Stimulated activated effector memory CD8-positive, alpha-beta T cell treated with anti-CD3 and anti-CD28 coated beads, Interleukin-12 subunit alpha, Interleukin-12 subunit beta, amount 100 ng/mL, for 72 hours (primary cell): Measurements from ENCODE around the gene KRTAP4-2.
"Not testable (repeated sequence)": the region's sequence is repeated elsewhere in the genome, so short reads cannot be mapped to it uniquely, and the experiment has no call there.

ENCODE experiments used
- ATAC-seq: fragments of 150-1000 bp; cut with Tn5 transposase; 2 replicates; pipeline ENCODE4 v1.10.0; 2021
- DNase-seq, 2 donors: peaks; one replicate each; pipeline ENCODE4 v3.0.0; 2021 to 2022; ENCODE audit warnings: low spot score in 2 of 2
- H3K27ac Mint-ChIP-seq: one replicate; pipeline ENCODE4 v1.8.0; 2022; ENCODE audit warnings: mild to moderate bottlenecking, mixed read lengths
- H3K36me3 Mint-ChIP-seq: one replicate; pipeline ENCODE4 v1.8.0; 2022; ENCODE audit warnings: mild to moderate bottlenecking, mixed read lengths
- H3K4me1 Mint-ChIP-seq: one replicate; pipeline ENCODE4 v1.8.0; 2022; ENCODE audit warnings: mixed read lengths
- H3K4me3 Mint-ChIP-seq: one replicate; pipeline ENCODE4 v1.8.0; 2022; ENCODE audit warnings: mild to moderate bottlenecking, mixed read lengths
- H3K9me3 Mint-ChIP-seq: one replicate; pipeline ENCODE4 v1.8.0; 2022; ENCODE audit warnings: mixed read lengths

KRTAP4-2 gene

GRCh38 chr17:41145261-41145660 lies 32.8 kb downstream of the KRTAP4-2 start:
- Mint-ChIP-seq H3K4me3 (no peak overlapping the region), H3K27ac (no peak overlapping the region), H3K4me1 (no peaks in the 10 kb centered on the region)

GRCh38 chr17:41144846-41145245 lies 33.2 kb downstream of the KRTAP4-2 start:
- Mint-ChIP-seq H3K9me3 (peaks cover 8% of the 10 kb centered on the region), H3K4me3 (no peak overlapping the region), H3K4me1 (no peaks in the 10 kb centered on the region), H3K36me3 (no peaks in the 10 kb centered on the region), H3K27ac (no peak overlapping the region)
- no peak for DNase-seq
- no peak for ATAC-seq

More at GRCh38 chr17:41145261-41145660, 32.8 kb downstream of the KRTAP4-2 start:
- ATAC-seq: no peak
- no peaks in the 10 kb centered on the region for H3K36me3 Mint-ChIP-seq
- peaks cover 8% of the 10 kb centered on the region for H3K9me3 Mint-ChIP-seq
- no peak for DNase-seq

DNA sequence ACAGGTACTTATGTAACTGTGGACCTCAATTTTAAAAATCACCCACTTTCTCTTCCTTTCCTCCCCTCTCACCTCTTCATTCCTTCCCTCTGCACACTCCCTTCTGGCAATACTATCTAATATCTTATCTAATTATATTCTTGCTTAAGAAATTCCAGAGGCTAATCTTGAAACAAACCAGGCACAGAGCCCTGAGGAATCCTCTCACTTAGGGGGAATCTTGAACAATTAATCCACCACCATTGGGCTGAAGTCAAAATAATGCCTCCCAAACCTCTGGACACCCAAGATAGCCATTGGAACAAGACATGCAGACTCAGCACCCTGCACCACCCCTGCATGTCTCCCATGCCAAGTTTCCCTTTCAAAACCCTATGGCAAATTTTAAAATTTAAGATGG lies 36.7 kb downstream of the KRTAP4-2 start:
- H3K4me3 Mint-ChIP-seq: no peak overlapping the region
- no peak overlapping the region for H3K27ac Mint-ChIP-seq
- peaks cover 11% of the 10 kb centered on the region for H3K9me3 Mint-ChIP-seq
- H3K4me1 Mint-ChIP-seq: no peaks in the 10 kb centered on the region
- no peaks in the 10 kb centered on the region for H3K36me3 Mint-ChIP-seq
- DNase-seq (no peak), ATAC-seq (no peak)

DNA sequence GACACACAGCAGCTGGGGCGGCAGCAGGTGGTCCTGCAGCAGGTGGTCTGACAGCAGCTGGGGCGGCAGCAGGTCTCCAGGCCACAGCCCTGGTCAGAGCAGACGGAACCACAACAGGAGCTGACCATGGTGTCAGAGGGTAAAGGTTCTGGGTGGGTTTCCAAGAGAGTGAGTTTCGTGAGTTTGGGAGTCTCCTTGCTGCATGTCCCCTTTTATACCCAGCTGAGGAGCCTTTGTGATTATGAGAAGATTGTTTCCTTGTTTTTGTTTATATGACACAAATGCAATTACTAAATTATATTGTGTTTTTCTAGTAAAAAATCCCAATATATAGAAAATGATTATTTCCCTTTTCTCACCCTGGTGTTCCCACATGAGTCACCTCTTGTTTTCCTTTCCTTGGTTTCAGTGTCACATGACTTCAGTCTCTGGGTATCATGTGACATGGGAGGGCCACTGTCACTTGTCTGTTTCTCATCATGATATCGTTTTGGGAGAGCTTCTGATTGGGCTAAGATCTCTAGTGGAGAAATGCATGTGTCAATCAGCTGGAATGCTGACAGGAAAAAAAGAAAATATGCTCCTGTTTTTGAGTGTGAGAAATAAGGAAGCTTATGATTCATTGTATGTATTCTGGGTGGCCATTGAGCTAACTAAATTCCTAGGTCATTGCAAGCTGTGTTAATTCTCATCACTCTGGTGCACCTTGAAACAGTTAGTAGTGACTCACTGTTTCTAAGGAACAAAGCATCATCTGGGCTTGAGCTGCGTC lies 37.5 kb downstream of the KRTAP4-2 start, which contains the start of gene KRTAP4-6:
Gene KRTAP4-6, minus strand, starts transcription at position 185 of the 772 bp plus-strand sequence. Its CDS starts 57 bp downstream, at position 128.
- H3K4me1 Mint-ChIP-seq: no peaks in the 10 kb centered on the region
- no peak for ATAC-seq
- no peak for DNase-seq
- H3K4me3 Mint-ChIP-seq: no peak within 1 kb of the TSS
- no peak within 1 kb of the TSS for H3K27ac Mint-ChIP-seq
- H3K36me3 Mint-ChIP-seq: no peaks in the 10 kb centered on the region
- H3K9me3 Mint-ChIP-seq: peaks cover 11% of the 10 kb centered on the region

DNA sequence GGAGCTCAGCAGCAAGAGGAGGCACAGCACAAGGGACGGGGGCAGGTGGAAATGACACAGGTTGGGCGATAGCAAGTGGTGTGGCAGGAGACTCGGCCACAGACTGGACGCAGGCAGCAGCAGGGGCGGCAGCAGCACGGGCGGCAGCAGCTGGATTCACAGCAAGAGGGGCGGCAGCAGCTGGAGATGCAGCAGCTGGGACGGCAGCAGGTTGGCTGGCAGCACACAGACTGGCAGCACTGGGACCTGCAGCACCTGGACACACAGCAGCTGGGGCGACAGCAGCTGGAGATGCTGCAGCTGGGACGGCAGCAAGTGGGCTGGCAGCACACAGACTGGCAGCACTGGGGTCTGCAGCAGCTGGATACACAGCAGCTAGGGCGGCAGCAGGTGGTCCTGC lies 38.2 kb downstream of the KRTAP4-2 start:
- not testable (repeated sequence) for ATAC-seq, H3K36me3 Mint-ChIP-seq, H3K4me1 Mint-ChIP-seq, DNase-seq, H3K27ac Mint-ChIP-seq, H3K4me3 Mint-ChIP-seq
- peaks cover 11% of the 10 kb centered on the region for H3K9me3 Mint-ChIP-seq

- no peak for ATAC-seq
- peaks cover 9% of the 10 kb centered on the region for H3K4me1 Mint-ChIP-seq
- H3K36me3 Mint-ChIP-seq: no peaks in the 10 kb centered on the region
- peak overlapping the region; percentile 29 for H3K27ac Mint-ChIP-seq
- no peaks in the 10 kb centered on the region for H3K9me3 Mint-ChIP-seq
- no peak for DNase-seq
- no peak overlapping the region for H3K4me3 Mint-ChIP-seq
Observed at GRCh38 chr17:41133880-41134735, 43.9 kb downstream of the KRTAP4-2 start.

DNA sequence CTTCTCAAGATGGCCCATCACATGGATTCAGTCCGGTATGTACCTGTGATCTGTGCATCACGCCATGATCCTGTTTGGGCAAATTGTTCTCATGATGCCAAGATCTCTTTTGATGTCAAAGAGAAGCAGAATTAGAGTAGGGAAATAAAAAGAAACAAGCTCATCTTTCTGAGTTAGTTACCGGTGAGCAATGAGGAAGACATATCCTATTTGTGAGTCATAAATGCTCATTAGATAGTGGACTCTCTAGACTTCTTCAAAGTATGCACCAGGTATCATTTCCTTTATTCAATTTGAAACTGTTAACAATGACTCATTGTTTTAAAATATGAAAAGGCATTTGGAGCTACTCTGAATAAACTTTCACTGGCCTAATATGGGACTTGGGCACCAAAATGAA lies 46.0 kb downstream of the KRTAP4-2 start:
- ATAC-seq (peak; percentile 62), DNase-seq (no peak)
- Mint-ChIP-seq H3K36me3 (no peaks in the 10 kb centered on the region), H3K4me1 (peaks cover 9% of the 10 kb centered on the region), H3K9me3 (no peaks in the 10 kb centered on the region), H3K27ac (no peak overlapping the region), H3K4me3 (no peak overlapping the region)
